Brain microvascular endothelial cell (primary cell): ENCODE data around the gene ACTN1.
"Not testable (repeated sequence)": the region's sequence is repeated elsewhere in the genome, so short reads cannot be mapped to it uniquely, and the experiment has no call there.

Experiments
- DNase-seq: peaks from one replicate; pipeline ENCODE4 v3.0.0-alpha.2; 2020
- H3K27ac ChIP-seq: fragments of 250-450 bp; sonication (Bioruptor Pico); 2 replicates; pipeline ENCODE4 v1.5.1; 2020; ENCODE audit warnings: mild to moderate bottlenecking, moderate library complexity
- H3K27me3 ChIP-seq: fragments of 250-450 bp; sonication (Bioruptor Pico); replicated peaks from 2 replicates; pipeline ENCODE4 v1.5.1; 2020; ENCODE audit warnings: mild to moderate bottlenecking
- H3K36me3 ChIP-seq: fragments of 250-450 bp; sonication (Bioruptor Pico); replicated peaks from 2 replicates; pipeline ENCODE4 v1.5.1; 2020; ENCODE audit warnings: mild to moderate bottlenecking
- H3K4me3 ChIP-seq: 2 replicates; pipeline ENCODE4 v1.5.1; 2011; ENCODE audit warnings: low read depth, mild to moderate bottlenecking, control low read depth, low read length, moderate library complexity
- CTCF ChIP-seq: IDR thresholded peaks from 2 replicates; pipeline ENCODE4 v1.5.1; 2011; ENCODE audit warnings: low read depth, mild to moderate bottlenecking, moderate library complexity, low read length, control low read depth, inconsistent platforms; ENCODE audit errors: missing control alignments
- in situ Hi-C: cut with HindIII; loops from 2 replicates; pipeline ENCODE4 v1.10.0; 2017; ENCODE audit warnings: low sequenced_read_pairs, low pct_ligation_motif_present

ACTN1 gene

GRCh38 chr14:68860771-68861170 is 118.3 kb downstream of the ACTN1 start:
- H3K4me3 ChIP-seq = no peak overlapping the region
- peaks cover 10% of the 10 kb centered on the region for H3K36me3 ChIP-seq
- in situ Hi-C loops = no loop called here
- no peak for DNase-seq
- no peak overlapping the region for H3K27ac ChIP-seq
- no peak for TF ChIP-seq CTCF
- H3K27me3 ChIP-seq = no peaks in the 10 kb centered on the region

- Histone ChIP-seq H3K4me3 (no peak overlapping the region), H3K36me3 (peaks cover 5% of the 10 kb centered on the region), H3K27ac (no peak overlapping the region), H3K27me3 (no peaks in the 10 kb centered on the region)
- DNase-seq = no peak
- in situ Hi-C loops = no loop called here
- TF ChIP-seq CTCF = no peak
Measured at GRCh38 chr14:68857516-68858070, 121.5 kb downstream of the ACTN1 start.

GRCh38 chr14:68856572-68856971 is 122.5 kb downstream of the ACTN1 start:
- no peak overlapping the region for H3K27ac ChIP-seq
- no peaks in the 10 kb centered on the region for H3K27me3 ChIP-seq
- H3K36me3 ChIP-seq = peaks cover 5% of the 10 kb centered on the region
- no peak overlapping the region for H3K4me3 ChIP-seq
- DNase-seq = no peak
- in situ Hi-C loops = no loop called here
- TF ChIP-seq CTCF = no peak

GRCh38 chr14:68854421-68854820 is 124.7 kb downstream of the ACTN1 start:
- H3K4me3 ChIP-seq = no peak overlapping the region
- in situ Hi-C loops = no loop called here
- no peak for TF ChIP-seq CTCF
- no peak for DNase-seq
- peaks cover 2% of the 10 kb centered on the region for H3K36me3 ChIP-seq
- H3K27me3 ChIP-seq = no peaks in the 10 kb centered on the region
- no peak overlapping the region for H3K27ac ChIP-seq

GRCh38 chr14:68853749-68854148 is 125.4 kb downstream of the ACTN1 start:
- in situ Hi-C loops = no loop called here
- no peaks in the 10 kb centered on the region for H3K27me3 ChIP-seq
- H3K36me3 ChIP-seq = peaks cover 2% of the 10 kb centered on the region
- TF ChIP-seq CTCF = no peak
- no peak for DNase-seq
- no peak overlapping the region for H3K4me3 ChIP-seq
- no peak overlapping the region for H3K27ac ChIP-seq

- DNase-seq, H3K27me3 ChIP-seq, in situ Hi-C loops, H3K27ac ChIP-seq, H3K4me3 ChIP-seq, H3K36me3 ChIP-seq: not testable (repeated sequence)
Measured at GRCh38 chr14:68852493-68852892, 126.6 kb downstream of the ACTN1 start.
